RKO (cell line): Measurements from ENCODE around the gene PTPN18.
A peak's percentile ranks its signal among the peaks of the same experiment; 100 is the strongest.
"Not testable (repeated sequence)": the region's sequence is repeated elsewhere in the genome, so short reads cannot be mapped to it uniquely, and the experiment has no call there.

ENCODE experiments used
- DNase-seq: peaks from one replicate; pipeline ENCODE4 v3.0.0-alpha.2; 2016; ENCODE audit warnings: low spot score

PTPN18 gene, protein sequence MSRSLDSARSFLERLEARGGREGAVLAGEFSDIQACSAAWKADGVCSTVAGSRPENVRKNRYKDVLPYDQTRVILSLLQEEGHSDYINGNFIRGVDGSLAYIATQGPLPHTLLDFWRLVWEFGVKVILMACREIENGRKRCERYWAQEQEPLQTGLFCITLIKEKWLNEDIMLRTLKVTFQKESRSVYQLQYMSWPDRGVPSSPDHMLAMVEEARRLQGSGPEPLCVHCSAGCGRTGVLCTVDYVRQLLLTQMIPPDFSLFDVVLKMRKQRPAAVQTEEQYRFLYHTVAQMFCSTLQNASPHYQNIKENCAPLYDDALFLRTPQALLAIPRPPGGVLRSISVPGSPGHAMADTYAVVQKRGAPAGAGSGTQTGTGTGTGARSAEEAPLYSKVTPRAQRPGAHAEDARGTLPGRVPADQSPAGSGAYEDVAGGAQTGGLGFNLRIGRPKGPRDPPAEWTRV

DNA sequence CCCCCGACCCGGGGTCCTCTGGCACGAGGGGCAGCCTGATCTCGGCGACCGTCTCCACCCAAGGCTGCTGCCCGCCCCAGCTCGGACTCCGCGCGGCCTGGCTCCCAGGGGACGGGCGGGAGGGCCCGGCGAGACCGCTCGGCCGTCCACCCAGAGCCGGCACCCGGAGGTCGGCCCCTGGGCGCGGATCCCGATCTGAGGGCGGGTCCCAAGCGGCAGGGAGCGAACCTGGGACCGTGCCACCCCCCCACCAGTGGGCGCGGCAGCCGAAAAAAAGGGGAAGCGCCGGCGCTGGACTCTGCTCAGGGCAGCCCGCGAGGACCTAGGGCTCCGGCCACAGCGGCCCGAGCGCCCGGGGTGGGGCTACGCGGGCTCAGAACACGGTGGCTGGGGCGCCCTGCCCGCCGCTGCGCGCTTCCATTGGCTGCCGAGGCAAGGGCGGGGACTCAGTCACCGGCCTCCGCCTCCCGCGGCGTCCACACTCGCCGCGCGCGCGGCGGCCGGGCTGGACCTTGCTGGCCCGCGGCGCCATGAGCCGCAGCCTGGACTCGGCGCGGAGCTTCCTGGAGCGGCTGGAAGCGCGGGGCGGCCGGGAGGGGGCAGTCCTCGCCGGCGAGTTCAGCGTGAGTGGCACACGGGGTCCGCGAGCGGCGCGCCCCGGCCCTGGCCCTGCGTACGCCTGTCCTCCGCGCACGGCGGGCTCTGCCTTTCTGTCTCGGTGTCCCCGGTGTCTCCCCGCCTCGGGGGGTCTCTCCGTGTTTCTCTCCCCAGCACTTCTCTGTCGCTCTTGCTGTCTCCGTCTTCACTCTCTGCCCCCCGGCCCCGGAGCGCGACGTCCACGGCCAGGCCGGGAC is at the start of gene PTPN18:
Gene PTPN18 (plus strand): TSS at position 479 of the 854 bp plus-strand sequence. CDS start 52 bp downstream, at position 531.
- peak; percentile 86 for DNase-seq

DNA sequence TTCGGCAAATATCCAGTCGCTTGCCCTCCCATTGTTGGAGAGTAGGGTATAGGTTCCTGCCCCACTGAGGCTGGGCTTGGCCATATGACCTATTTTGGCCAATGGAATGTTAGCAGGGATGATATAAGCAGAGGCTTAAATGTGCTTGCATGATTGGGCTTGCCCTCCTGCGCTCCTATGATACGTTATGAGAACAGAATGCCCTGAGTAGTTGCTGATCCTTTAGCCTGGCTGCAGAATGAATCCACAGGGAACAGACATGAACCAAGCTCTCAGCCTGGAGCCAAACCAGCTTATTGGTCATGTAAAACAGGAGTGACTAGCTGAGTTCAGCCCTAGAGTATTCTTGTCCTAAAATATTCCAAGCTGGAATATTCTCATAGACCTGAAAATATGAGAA is 48.0 kb upstream of the PTPN18 start:
- DNase-seq = no peak

DNA sequence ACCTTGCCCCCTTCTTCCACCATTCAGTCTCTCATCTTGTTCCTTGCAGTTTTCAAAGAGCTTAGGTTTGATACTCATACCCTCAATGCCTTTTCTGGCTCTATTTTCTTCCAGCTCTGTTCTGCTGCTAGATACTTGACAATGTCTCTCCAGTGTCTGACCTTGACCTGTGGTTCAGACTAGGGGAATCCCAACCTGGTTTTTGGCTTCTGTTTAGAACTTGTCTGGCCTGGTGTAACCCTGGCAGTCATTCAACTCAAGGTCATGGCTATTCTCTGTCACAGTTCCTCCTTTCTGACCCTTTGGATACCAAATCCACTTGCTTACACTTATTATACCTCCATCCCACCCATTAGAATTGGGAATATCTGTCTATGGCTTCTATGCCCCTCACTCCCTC is 45.0 kb upstream of the PTPN18 start:
- no peak for DNase-seq

DNA sequence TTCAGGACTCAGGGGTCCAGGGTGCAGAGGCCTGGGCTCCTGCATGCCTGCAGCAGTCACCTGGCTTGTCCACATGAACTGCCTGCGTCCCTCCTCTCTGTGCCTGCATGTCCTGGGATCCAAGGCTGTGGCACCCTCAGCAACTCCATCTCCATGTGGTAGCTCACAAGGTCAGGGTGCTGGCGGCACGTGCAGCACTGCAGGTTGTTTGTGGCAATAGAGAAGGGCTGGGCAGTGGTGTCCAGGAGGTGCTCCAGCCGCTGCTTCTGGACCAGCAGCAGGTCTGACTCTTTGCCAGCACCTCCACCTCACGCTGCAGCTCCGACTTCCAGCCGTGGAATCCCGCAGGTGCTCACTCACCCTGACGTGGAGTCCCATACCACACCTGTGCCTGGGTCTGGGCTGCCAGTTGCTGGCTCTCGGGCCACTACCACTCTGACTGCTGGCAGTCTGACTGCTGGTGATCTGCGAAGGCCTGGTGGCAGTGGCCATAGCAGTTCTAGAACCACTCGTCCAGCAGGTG is 42.0 kb upstream of the PTPN18 start:
- DNase-seq = no peak

DNA sequence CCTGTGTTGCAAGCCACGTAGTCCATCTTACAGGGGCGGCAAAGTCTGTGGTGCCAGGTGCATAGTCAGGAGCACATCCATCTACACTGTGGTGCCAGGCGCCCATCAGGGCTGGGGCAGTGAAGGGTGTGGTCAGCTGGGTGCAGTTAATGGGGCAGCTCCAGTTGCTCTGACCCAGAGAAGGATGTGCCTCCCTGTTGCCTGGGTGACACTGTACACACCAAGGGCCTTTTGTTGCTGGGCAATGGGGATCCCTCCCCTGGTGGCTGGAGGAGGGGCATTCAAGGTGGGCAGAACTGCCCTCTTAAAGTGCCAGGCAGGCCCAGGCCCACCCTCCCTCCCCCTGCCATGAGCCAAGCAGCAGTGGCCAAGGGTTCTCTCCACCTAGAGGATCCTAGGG is 41.5 kb upstream of the PTPN18 start:
- no peak for DNase-seq

DNA sequence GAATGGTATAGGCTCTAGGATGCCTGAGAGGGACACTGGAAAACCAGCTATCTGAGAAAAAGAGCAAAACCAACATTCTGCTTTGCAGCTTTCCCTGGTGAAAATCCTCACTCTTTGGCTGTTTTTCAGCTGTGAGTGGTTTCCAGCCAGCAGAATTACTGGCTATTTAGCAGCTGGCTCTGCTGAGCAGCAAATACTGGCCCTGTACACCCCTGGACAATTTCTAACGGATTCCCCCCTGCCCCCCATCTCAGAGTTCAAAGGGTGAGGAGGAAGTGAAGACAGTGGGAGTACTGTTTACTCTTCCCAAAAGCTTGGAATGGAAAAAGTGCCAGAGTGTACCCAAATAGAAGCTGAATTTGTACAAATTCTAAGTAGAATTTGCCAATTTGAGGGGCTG is 39.3 kb upstream of the PTPN18 start:
- DNase-seq = no peak

DNA sequence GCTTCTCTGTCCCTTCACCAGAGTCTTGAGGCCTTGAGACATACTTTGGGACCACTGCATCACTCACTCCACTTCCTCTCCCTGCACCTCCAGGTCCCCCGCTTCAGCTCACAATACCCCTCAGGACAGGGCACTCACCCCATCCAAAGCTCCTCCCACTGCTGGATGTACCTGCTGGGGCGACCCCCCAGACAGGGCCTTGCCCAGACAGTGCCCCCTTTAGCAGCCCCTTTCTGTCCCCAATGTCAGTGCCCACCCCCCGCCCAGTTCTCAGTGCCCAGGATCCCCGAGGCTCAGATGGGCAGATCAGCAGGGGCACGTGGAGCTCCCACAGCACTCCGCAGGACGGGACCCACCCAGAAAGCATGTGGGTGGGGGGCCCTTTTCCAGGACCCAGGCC is 37.0 kb upstream of the PTPN18 start:
- no peak for DNase-seq

DNA sequence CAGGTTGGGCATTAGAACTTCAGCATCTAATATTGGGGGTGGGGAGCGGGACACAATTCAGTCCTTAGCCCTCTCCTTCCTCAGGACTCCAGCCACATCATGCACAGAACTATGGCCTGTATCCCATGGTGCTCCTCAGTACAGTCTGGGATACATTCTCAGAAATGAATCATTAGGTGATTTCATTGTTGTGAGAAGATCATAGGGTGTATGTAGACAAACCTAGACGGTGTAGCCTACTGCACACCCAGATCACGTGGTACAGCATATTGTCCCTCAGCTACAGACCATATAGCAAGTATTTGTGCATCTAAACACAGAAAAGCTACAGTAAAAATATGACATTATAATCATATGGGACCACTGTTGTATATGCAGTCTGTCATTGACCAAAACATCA is 36.3 kb upstream of the PTPN18 start:
- DNase-seq = no peak

DNA sequence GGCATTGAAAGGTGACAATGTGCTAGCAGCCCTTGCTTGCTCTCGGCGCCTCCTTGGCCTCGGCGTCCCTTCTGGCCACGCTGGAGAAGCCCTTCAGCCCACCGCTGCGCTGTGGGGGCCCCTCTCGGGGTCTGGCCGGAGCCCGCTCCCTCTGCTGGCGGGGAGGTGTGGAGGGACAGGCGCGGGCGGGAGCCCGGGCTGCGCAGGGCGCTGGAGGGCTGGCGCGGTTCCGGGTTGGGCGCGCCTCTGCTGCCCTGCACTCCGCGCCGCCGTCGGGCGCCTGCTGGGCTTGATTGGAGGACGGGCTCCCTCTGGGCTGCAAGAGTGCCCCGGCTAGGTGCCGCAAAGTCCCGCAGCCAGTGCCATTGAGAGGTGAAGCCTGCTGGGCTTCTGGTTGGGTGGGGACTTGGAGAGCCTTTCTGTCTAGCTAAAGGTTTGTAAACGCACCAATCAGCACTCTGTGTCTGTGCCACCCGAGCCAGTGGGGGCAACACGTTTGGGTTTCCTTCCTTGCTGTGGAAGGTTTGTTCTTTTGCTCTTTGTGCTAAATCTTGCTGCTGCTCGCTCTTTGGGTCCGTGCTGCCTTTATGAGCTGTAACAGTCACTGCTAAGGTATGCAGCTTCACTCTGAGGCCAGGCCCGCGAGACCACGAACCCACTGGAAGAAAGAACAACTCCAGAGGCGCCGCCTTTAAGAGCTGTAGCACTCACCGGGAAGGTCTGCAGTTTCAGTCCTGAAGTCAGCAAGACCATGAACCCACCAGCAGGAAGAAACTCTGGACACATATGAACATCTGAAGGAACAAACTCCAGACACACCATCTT is 27.9 kb upstream of the PTPN18 start:
- DNase-seq = no peak

DNA sequence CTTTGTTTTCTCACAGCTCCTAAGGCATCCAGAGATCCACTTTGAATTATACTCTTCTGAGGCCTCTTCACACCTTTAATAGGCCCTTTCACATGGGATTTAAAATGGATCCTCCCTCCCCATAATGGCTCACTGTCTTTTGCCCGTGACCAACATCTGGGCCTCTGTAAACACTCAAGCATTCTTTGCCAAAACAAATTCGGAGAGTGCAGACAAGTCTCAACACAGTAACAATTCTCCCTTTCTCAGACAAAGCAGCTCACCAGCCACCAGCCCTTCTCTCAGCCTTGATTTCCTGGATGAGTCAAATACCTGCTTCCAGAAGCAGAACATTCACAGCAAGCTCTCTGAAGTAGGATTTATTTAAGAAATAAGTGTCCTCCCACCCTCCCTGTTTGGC is 27.1 kb upstream of the PTPN18 start:
- no peak for DNase-seq

DNA sequence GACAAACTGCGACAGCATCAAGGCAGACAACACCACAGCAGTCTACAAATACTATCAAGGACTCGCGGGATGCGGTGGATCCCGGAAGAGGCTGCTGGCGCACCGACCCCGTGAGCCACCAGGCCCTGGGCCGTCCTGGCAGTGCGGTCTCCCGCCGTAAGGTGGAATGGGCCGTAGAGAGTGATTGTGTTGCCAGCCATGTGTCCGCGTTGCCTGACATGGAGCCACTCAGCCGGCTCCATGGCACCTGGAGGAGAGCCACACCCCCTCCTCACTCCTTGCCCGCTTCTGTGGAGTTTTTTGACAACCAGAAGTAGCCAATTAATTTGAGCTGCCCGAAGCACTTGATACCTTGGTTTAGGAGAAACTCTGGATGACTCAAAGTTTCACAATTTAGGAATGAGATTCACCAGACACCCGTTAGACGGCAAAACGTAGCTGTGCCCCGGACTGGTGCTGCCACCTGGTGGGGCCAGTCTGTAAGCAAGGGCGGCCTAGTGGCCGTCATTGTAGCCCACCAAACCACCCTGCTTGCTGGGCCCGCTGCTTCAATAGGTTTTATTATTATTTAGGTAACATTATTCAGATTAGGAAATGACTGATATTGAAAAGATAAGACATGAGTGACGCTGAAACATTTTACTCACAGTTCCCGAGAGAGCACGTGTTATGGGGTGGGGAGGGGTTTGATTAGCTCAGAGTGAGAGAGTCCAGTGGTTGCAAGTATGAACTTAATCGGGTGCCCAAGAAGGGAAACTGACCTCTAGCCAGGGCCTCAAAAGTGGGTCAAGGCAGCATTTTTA is 23.4 kb upstream of the PTPN18 start:
- DNase-seq = peak; percentile 80

DNA sequence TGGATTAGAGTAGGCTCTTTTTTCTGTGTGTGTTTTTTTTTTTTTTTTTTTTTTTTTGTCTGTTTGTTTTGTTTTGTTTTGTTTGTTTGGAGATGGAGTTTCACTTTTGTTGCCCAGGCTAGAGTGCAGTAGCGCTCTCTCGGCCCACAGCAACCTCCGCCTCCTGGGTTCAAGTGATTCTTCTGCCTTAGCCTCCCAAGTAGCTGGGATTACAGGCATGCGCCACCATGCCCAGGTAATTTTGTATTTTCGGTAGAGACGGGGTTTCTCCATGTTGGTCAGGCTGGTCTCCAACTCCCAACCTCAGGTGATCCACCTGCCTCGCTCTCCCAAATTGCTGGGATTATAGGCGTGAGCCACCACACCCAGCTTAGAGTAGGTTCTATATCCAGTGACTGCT is 22.6 kb upstream of the PTPN18 start:
- DNase-seq = not testable (repeated sequence)

DNA sequence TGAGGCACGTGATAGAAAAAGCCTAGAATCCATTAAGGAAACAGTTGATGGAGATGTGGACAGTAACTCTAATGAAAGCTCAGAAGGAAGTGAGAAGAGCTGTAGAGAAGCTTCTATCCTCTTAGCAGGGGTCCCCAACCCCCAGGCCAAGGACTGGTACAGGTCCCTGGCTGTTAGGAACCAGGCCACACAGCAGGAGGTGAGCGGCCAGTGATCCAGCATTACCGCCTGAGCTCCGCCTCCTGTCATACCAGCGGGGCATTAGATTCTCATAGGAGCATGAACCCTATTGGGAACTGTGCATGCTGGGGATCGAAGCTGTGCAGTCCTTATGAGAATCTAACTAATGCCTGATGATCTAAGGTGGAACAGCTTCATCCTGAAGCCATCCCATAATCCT is 21.8 kb upstream of the PTPN18 start:
- no peak for DNase-seq

DNA sequence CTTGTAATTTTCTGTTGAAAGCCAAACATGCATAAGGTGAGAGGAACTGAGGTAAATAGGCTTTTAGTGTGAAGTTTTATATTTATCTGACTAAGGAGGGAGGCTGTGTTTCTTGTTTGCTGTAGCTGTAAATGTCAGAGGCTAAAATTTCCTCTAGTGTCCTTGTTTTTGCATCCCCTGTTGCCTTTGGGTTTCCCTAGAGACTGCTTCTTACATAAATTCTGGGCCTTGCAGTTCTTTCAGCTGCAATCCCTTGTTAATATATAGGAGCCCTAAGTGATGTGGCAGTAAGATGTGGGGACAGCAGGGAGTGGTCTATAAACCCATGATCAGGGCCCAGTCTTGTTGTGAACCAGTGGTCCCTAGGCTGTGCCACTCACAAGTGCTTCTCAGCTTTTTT is 20.6 kb upstream of the PTPN18 start:
- no peak for DNase-seq

DNA sequence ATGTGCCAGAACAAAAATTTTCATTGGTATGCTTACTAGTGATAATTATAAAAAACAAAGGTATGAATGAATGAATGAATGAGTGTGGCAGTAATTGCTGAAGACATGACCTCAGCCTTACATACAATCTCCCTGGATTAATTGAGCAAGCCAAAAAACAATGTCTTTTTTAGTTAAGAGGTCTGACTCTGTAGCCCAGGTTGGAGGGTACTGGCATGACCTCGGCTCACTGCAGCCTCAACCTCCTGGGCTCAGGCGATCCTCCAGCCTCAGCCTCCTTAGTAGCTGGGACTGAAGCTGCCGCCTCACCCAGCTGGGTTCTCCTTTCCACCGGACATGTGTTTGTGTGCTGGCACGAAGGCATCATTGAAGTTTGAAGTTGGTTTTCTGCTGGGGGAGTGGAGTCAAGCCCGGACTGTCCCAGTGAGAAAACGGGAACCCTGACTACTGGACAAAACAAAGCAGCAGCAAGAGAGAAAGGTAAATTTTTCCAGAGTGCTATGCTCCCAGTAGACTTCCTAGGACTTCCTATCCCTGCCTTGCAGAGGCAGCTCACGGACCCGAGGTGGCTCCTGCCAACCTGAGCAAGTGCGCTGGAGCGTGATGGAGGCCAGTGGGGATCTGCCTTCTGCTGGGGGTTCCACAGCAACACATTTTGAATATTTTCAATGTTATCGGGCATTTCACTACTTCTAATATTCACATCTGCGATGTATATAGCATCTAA is 19.5 kb upstream of the PTPN18 start:
- DNase-seq = no peak

DNA sequence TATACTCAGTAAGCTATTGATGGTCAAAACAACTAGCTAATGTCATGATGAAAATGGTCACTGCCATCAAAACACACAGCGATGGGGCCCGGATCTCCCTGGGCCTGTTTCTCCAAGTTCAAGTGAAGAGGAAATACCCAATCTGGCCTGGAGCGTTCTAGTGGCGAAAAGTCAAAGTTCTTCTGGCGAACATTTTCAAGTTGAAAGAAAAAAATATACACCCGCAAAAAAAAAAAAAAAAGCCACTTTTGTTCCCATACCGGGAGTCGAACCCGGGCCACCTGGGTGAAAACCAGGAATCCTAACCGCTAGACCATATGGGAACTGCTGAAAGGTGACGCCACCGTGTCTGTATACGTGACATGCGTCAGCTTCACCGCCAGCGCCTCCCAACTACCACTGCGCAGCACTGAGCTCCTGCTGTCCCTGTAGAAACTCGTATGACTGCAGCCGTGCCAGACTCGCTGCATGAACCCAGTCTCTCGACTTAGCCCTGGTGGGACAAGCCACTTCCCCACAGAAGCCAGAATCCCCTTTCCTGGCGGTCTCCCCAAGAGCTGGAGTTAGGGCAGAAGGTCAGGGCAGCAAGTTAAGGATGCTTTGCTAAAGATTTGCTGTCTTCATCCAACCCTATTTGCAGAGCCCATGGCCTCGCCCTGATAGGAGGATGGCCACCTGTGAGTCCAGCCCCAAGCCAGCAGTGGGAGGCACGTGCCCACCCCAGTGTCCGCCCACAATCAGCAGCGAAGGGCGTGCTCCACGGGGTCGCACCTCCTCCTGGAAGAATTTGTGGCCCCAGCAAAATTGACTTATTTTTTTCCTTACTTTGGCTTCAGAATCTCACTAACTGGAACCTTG is 18.8 kb upstream of the PTPN18 start:
- DNase-seq = peak; percentile 90

DNA sequence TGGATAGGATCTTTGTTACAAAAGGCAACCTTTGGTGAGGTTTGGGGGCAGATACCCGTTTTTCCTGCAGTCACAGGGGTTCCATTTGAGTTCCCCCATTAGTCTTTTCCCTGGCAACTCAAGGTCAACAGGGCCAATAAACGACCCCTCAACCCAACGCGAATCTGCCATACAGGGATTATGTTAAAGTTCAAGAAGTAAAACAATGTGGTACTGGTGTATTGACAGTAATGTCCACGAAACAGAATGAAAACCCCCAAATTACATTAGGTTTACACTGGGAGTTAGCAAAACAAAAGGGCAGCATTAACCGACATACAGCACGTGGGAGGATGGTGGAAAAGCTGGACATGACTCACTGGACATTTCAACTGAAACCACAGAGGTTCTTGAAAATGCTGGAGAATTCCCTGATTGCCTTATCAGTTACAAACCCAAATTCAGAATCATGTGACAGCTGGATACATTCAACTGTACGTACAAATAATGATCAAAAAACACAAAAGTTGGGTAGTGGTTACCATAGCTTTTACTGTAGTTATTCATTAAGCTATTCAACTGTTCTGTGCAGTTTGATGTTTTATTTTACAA is 18.0 kb upstream of the PTPN18 start:
- DNase-seq = peak; percentile 48

DNA sequence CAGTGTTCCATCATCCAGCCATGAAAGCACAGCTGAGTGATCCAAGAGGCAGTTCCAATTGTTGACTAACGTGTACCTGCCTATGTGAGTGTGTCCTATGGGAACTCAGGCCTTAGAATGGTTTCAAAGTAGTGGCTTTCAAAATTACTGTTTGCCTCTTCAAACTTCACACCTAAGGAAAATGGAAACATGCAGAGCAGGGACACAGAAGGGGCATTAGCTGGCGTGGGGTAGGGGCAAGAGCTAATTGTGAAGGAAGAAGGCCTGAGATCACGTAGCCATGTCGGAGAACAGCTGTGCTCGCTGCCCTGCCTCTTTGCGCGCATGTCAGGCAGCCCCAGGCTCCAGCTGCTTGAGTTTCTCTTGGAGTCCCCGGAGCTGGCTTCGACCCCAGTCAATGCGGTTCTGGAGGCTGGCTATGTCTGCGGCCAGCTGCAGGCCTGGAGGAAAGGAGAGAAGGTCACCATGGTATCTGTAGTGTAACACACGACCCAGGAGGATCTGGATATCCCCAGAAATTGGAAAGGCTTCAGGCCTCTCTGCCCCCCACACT is 17.0 kb upstream of the PTPN18 start:
- no peak for DNase-seq
